Neural cell (in vitro differentiated cells): ENCODE results near the gene MAD1L1. TPM values are rescaled to one million over a fixed set of nuclear protein-coding genes. Genes with fewer than 3 reads are reported as not detected.

Source experiments
- H2AFZ ChIP-seq: fragments of 200-600, 300-800 bp; sonication (generic), shearing (Covaris generic); 2 replicates; pipeline ENCODE4 v1.6.0; 2014; ENCODE audit warnings: low read depth, mild to moderate bottlenecking, antibody characterized with exemption, low read length, moderate library complexity
- H3F3A ChIP-seq: fragments of 200-600 bp; shearing (Covaris generic); 2 replicates; pipeline ENCODE4 v1.6.1; 2016; ENCODE audit warnings: mild to moderate bottlenecking, moderate library complexity, mixed read lengths, antibody characterized with exemption, low read length; ENCODE audit not compliant: insufficient read depth, poor library complexity, severe bottlenecking
- H3K27ac ChIP-seq: fragments of 200-600, 300-800 bp; sonication (generic), shearing (Covaris generic); 2 replicates; pipeline ENCODE4 v1.5.1; 2014; ENCODE audit warnings: mild to moderate bottlenecking, low read length, moderate library complexity
- H3K27me3 ChIP-seq: fragments of 300-800, 200-600 bp; sonication (generic), shearing (Covaris generic); 2 replicates; pipeline ENCODE4 v1.6.0; 2014; ENCODE audit warnings: mild to moderate bottlenecking, low read depth, low read length, moderate library complexity; ENCODE audit not compliant: insufficient read depth
- H3K36me3 ChIP-seq: fragments of 300-800, 200-600 bp; sonication (generic), shearing (Covaris generic); 2 replicates; pipeline ENCODE4 v1.5.1; 2014; ENCODE audit warnings: mild to moderate bottlenecking, antibody characterized with exemption, low read length, moderate library complexity; ENCODE audit not compliant: insufficient read depth
- H3K4me2 ChIP-seq: fragments of 300-800, 200-600 bp; sonication (generic), shearing (Covaris generic); 2 replicates; pipeline ENCODE4 v1.6.0; 2014; ENCODE audit warnings: mild to moderate bottlenecking, low read length
- H3K4me3 ChIP-seq: fragments of 300-800, 200-600 bp; sonication (generic), shearing (Covaris generic); 2 replicates; pipeline ENCODE4 v1.5.1; 2014; ENCODE audit warnings: mild to moderate bottlenecking, low read length, moderate library complexity
- H3K79me2 ChIP-seq: fragments of 200-600 bp; shearing (Covaris generic); replicated peaks from 2 replicates; pipeline ENCODE4 v1.6.0; 2014; ENCODE audit warnings: mild to moderate bottlenecking, low read length, moderate library complexity; ENCODE audit not compliant: insufficient read depth
- H3K9ac ChIP-seq: fragments of 300-800, 200-600 bp; sonication (generic), shearing (Covaris generic); 2 replicates; pipeline ENCODE4 v1.6.1; 2016; ENCODE audit warnings: mild to moderate bottlenecking, low read length, mixed read lengths
- H3K9me2 ChIP-seq: fragments of 200-600 bp; shearing (Covaris generic); 2 replicates; pipeline ENCODE4 v1.6.1; 2016; ENCODE audit warnings: mild to moderate bottlenecking, low read length, mixed read lengths; ENCODE audit not compliant: insufficient read depth
- H3K9me3 ChIP-seq: fragments of 200-600, 300-800 bp; sonication (generic), shearing (Covaris generic); 2 replicates; pipeline ENCODE4 v1.6.1; 2016; ENCODE audit warnings: mild to moderate bottlenecking, mixed run types, low read length, moderate library complexity, mixed read lengths
- H4K20me1 ChIP-seq: fragments of 200-600 bp; shearing (Covaris generic); 2 replicates; pipeline ENCODE4 v1.6.1; 2016; ENCODE audit warnings: mild to moderate bottlenecking, mixed run types; ENCODE audit not compliant: insufficient read depth
- EP300 ChIP-seq: fragments of 450-650 bp; conservative IDR thresholded peaks from 2 replicates; pipeline ENCODE4 v1.6.1; 2014; ENCODE audit warnings: antibody characterized with exemption, mild to moderate bottlenecking, moderate library complexity; ENCODE audit not compliant: poor library complexity, severe bottlenecking
- EZH2 ChIP-seq: fragments of 200-600, 300-800 bp; shearing (Covaris generic), sonication (generic); IDR thresholded peaks from 2 replicates; pipeline ENCODE4 v1.6.1; 2014; ENCODE audit warnings: antibody characterized with exemption, low read length, borderline replicate concordance, mild to moderate bottlenecking; ENCODE audit not compliant: insufficient read depth, poor library complexity, severe bottlenecking
- MXI1 ChIP-seq: fragments of 450-650 bp; conservative IDR thresholded peaks from 2 replicates; pipeline ENCODE4 v1.6.1; 2014; ENCODE audit warnings: antibody characterized with exemption, mild to moderate bottlenecking; ENCODE audit not compliant: poor library complexity, severe bottlenecking
- POLR2AphosphoS5 ChIP-seq: IDR thresholded peaks from 2 replicates; pipeline ENCODE4 v1.6.1; 2012
- RAD21 ChIP-seq: fragments of 450-650 bp; conservative IDR thresholded peaks from 2 replicates; pipeline ENCODE4 v1.6.1; 2014; ENCODE audit warnings: antibody characterized with exemption, mild to moderate bottlenecking, moderate library complexity
- SMC3 ChIP-seq: fragments of 450-650 bp; conservative IDR thresholded peaks from 2 replicates; pipeline ENCODE4 v1.6.1; 2014; ENCODE audit warnings: antibody characterized with exemption, mild to moderate bottlenecking, moderate library complexity; ENCODE audit not compliant: poor library complexity
- TAF1 ChIP-seq: IDR thresholded peaks from 2 replicates; pipeline ENCODE4 v1.6.1; 2012; ENCODE audit warnings: low read depth
- polyA plus RNA-seq: library from polyadenylated mRNA; depleted of rRNA; stranded (reverse); fragments of >200 nt; gene quantifications from 2 replicates; pipeline ENCODE4 v1.2.3, GENCODE V29; 2014
- TF ChIP-seq, protein P1 (sequence below): fragments of 450-650 bp; IDR thresholded peaks from 2 replicates; pipeline ENCODE4 v1.5.1; 2014; ENCODE audit warnings: antibody characterized with exemption, mild to moderate bottlenecking, moderate library complexity; ENCODE audit not compliant: poor library complexity, severe bottlenecking
- TF ChIP-seq, protein P2 (sequence below): IDR thresholded peaks from 2 replicates; pipeline ENCODE4 v1.6.1; 2012; ENCODE audit warnings: borderline replicate concordance

Gene MAD1L1
- polyA plus RNA-seq, 1 donor from 2014 or later, result 31.4 TPM

DNA sequence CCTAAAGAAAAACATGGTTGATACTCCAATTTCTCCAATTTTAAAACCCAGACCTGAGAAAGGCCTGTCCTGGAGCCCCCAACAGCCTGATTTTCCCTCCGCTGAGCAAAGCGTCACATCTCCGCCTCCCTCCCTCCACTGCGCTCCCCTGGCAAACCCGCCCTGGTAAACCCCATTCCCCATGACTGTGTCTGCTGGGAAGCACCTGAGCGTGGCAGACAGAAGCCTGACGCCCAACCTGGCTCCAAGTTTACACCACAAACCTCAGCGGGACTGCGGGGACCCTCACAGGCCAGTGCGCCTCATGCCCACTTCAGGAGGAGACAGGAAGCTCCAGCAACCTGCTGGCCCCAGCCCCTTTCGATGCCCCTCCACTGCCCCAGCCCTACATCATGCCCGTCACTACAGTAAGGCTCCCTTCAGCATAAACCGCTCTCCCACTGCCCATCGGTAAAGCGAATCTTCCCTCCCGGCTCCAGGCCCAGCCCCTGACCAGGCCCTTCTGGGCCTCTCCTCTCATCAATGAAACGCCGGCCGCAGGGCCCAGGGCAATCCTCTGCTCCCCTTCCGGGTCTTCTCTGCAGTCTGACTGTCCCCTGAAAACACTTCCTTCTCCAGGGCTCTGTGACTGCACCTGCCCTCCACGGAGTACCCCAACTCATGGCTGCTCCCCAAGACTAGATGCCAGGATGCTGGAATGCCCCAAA lies 233.3 kb downstream of the MAD1L1 start:
- Histone ChIP-seq H3K27me3 (no peaks in the 10 kb centered on the region), H4K20me1 (no peaks in the 10 kb centered on the region), H3K9ac (no peak overlapping the region), H3K79me2 (no peaks in the 10 kb centered on the region), H3F3A (no peaks in the 10 kb centered on the region), H3K4me3 (no peak overlapping the region), H3K36me3 (no peaks in the 10 kb centered on the region), H3K4me2 (no peak overlapping the region), H3K9me2 (no peaks in the 10 kb centered on the region), H3K9me3 (no peaks in the 10 kb centered on the region), H3K27ac (no peak overlapping the region), H2AFZ (no peak overlapping the region)
- no peak for TF ChIP-seq EP300
- no peak for TF ChIP-seq TAF1
- TF ChIP-seq EZH2, result no peak
- no peak for TF ChIP-seq POLR2AphosphoS5
- no peak for TF ChIP-seq MXI1
- TF ChIP-seq, protein P1, sequence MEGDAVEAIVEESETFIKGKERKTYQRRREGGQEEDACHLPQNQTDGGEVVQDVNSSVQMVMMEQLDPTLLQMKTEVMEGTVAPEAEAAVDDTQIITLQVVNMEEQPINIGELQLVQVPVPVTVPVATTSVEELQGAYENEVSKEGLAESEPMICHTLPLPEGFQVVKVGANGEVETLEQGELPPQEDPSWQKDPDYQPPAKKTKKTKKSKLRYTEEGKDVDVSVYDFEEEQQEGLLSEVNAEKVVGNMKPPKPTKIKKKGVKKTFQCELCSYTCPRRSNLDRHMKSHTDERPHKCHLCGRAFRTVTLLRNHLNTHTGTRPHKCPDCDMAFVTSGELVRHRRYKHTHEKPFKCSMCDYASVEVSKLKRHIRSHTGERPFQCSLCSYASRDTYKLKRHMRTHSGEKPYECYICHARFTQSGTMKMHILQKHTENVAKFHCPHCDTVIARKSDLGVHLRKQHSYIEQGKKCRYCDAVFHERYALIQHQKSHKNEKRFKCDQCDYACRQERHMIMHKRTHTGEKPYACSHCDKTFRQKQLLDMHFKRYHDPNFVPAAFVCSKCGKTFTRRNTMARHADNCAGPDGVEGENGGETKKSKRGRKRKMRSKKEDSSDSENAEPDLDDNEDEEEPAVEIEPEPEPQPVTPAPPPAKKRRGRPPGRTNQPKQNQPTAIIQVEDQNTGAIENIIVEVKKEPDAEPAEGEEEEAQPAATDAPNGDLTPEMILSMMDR, result no peak

DNA sequence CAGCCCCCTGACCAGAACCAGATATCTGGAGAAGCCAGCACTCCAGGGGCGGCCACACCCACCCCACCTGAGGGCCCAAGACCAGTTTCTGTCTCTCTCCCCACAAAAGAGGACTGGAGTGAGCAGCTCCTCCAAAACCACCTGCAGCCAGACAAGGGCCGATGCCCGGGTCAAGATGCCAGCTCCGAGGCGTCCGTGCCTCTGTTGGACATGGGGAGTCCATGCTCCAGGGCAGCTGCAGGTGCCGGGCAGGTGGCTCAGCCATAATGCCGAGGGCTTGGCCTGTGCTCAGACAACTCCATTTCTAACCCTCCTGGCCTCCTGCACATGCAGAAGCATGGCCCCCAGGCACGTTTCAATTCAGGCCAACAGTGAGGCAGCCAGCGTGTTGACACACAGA lies 234.6 kb downstream of the MAD1L1 start:
- Histone ChIP-seq H3K4me2 (no peak overlapping the region), H3K4me3 (no peak overlapping the region), H3K9ac (no peak overlapping the region), H2AFZ (no peak overlapping the region), H3K27me3 (no peaks in the 10 kb centered on the region), H3F3A (no peaks in the 10 kb centered on the region), H3K36me3 (no peaks in the 10 kb centered on the region), H3K9me3 (no peaks in the 10 kb centered on the region), H3K27ac (no peak overlapping the region), H3K79me2 (no peaks in the 10 kb centered on the region), H4K20me1 (no peaks in the 10 kb centered on the region), H3K9me2 (no peaks in the 10 kb centered on the region)
- TF ChIP-seq RAD21 (no peak), EZH2 (no peak), MXI1 (no peak), SMC3 (no peak), POLR2AphosphoS5 (no peak), TAF1 (no peak), EP300 (no peak)
- TF ChIP-seq, protein P2, sequence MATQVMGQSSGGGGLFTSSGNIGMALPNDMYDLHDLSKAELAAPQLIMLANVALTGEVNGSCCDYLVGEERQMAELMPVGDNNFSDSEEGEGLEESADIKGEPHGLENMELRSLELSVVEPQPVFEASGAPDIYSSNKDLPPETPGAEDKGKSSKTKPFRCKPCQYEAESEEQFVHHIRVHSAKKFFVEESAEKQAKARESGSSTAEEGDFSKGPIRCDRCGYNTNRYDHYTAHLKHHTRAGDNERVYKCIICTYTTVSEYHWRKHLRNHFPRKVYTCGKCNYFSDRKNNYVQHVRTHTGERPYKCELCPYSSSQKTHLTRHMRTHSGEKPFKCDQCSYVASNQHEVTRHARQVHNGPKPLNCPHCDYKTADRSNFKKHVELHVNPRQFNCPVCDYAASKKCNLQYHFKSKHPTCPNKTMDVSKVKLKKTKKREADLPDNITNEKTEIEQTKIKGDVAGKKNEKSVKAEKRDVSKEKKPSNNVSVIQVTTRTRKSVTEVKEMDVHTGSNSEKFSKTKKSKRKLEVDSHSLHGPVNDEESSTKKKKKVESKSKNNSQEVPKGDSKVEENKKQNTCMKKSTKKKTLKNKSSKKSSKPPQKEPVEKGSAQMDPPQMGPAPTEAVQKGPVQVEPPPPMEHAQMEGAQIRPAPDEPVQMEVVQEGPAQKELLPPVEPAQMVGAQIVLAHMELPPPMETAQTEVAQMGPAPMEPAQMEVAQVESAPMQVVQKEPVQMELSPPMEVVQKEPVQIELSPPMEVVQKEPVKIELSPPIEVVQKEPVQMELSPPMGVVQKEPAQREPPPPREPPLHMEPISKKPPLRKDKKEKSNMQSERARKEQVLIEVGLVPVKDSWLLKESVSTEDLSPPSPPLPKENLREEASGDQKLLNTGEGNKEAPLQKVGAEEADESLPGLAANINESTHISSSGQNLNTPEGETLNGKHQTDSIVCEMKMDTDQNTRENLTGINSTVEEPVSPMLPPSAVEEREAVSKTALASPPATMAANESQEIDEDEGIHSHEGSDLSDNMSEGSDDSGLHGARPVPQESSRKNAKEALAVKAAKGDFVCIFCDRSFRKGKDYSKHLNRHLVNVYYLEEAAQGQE, result no peak
- TF ChIP-seq, protein P1, result no peak
